ACC112 (cell line): ENCODE results near the gene RRN3.
"Not testable (repeated sequence)": the region's sequence is repeated elsewhere in the genome, so short reads cannot be mapped to it uniquely, and the experiment has no call there.

Experiments used
- H2AFZ ChIP-seq: fragments of 200-600 bp; sonication (generic); one replicate; pipeline ENCODE4 v1.6.0; 2017; ENCODE audit warnings: antibody characterized with exemption, low read length; ENCODE audit not compliant: unreplicated experiment
- H3K27ac ChIP-seq: fragments of 200-600 bp; sonication (generic); 2 replicates; pipeline ENCODE4 v1.5.1; 2014; ENCODE audit warnings: low read depth, mild to moderate bottlenecking, antibody characterized with exemption, low read length, moderate library complexity
- H3K27me3 ChIP-seq: fragments of 200-600 bp; sonication (generic); 2 replicates; pipeline ENCODE4 v1.6.1; 2014; ENCODE audit warnings: mild to moderate bottlenecking, antibody characterized with exemption, low read length, moderate library complexity, mixed read lengths; ENCODE audit not compliant: insufficient read depth
- H3K36me3 ChIP-seq: fragments of 200-600 bp; sonication (generic); 2 replicates; pipeline ENCODE4 v1.6.1; 2016; ENCODE audit warnings: mild to moderate bottlenecking, antibody characterized with exemption, low read length, moderate library complexity, mixed read lengths; ENCODE audit not compliant: insufficient read depth
- H3K4me1 ChIP-seq: fragments of 200-600 bp; sonication (generic); one replicate; pipeline ENCODE4 v1.6.1; 2016; ENCODE audit warnings: low read length, mixed read lengths; ENCODE audit not compliant: insufficient read depth, unreplicated experiment, control insufficient read depth
- H3K4me3 ChIP-seq: fragments of 200-600 bp; sonication (generic); 2 replicates; pipeline ENCODE4 v1.5.1; 2014; ENCODE audit warnings: mild to moderate bottlenecking, low read depth, low read length
- H3K79me2 ChIP-seq: fragments of 200-600 bp; sonication (generic); one replicate; pipeline ENCODE4 v1.6.0; 2016; ENCODE audit warnings: low read length; ENCODE audit not compliant: control insufficient read depth, unreplicated experiment, insufficient read depth

RRN3 gene

DNA sequence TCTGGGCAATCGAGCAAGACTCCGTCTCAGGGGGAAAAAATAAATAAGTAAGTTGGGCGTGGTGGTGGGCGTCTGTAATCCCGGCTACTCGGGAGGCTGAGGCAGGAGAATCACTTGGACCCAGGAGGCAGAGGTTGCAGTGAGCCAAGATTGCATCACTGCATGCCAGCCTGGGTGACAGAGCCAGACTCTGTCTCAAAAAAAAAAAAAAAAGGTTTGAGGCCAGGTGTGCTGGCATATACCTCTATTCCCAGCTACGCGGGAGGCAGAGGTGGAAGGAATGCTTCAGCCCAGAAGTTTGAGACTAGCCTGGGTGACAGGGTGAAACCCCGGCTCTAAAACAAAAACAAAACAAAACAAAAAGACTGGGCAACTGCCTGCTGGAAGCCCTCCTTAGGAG is 48.8 kb downstream of the RRN3 start:
- H3K36me3 ChIP-seq, H3K4me3 ChIP-seq, H2AFZ ChIP-seq, H3K4me1 ChIP-seq, H3K27ac ChIP-seq, H3K27me3 ChIP-seq: not testable (repeated sequence)
- H3K79me2 ChIP-seq = peaks cover 12% of the 10 kb centered on the region

GRCh38 chr16:15044286-15044685 is 49.8 kb downstream of the RRN3 start:
- Histone ChIP-seq H3K4me3 (no peak overlapping the region), H3K36me3 (peaks cover 15% of the 10 kb centered on the region; the same call in 1 of the 2 replicates), H2AFZ (no peak overlapping the region), H3K27ac (no peak overlapping the region), H3K4me1 (peaks cover 4% of the 10 kb centered on the region), H3K27me3 (no peaks in the 10 kb centered on the region), H3K79me2 (peaks cover 12% of the 10 kb centered on the region)

DNA sequence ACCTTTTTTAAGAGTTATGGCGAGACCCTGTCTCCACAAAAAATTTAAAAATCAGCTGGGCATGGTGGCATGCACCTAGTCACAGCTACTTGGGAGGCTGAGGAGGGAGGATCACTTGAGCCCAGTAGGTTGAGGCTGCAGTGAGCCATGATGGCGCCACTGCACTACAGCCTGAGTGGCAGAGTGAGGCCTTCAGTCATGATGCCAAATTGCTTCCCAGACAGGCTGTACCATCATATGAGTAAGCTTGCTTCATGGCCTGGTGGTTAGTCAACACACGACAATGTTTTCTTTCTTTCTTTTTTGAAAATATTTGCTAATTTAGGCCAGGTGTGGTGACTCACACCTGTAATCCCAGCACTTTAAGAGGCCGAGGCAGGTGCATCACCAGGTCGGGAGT is 50.7 kb downstream of the RRN3 start:
- Histone ChIP-seq H3K4me3 (no peak overlapping the region), H2AFZ (no peak overlapping the region), H3K27ac (no peak overlapping the region), H3K36me3 (peaks cover 24% of the 10 kb centered on the region), H3K4me1 (peaks cover 4% of the 10 kb centered on the region), H3K79me2 (peaks cover 10% of the 10 kb centered on the region), H3K27me3 (no peaks in the 10 kb centered on the region)

DNA sequence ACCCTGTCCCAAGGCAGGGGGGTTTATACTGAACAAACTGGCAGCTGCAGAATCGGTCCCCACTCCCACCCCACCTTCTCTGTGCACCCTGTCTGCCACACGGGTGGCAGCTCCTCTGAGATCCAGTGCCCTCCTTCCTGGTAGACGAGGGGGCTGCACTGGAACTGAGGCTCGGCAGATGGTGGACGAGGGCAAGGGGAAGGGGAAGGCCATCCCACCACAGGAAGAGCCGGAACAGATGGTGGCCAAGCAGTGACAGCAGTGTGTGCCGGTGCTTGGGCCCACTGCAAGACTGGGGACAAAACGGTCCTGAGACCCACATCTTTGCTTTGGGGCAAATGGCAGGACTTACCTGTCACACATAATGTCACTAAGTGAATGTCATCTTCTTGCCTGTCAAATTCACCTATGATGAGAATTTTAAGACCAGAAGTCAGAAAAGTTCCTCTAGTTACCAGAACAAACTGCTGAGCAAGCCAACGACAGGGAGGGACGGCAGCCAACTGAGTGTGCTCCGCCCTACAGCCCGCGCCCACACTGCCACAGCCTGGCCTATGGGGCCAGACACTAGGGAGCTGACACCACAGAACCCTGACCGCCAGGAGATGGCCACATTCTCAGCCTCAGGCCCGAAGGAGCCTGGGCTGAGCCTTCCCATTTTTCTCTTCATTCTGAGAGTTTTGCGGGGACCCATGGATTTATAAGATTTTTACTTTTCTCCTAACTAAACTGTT is 52.6 kb downstream of the RRN3 start:
- Histone ChIP-seq H3K27me3 (no peaks in the 10 kb centered on the region), H2AFZ (no peak overlapping the region), H3K36me3 (peaks cover 23% of the 10 kb centered on the region), H3K4me1 (peaks cover 4% of the 10 kb centered on the region), H3K27ac (peak overlapping the region; percentile 23), H3K4me3 (no peak overlapping the region), H3K79me2 (peaks cover 8% of the 10 kb centered on the region)

DNA sequence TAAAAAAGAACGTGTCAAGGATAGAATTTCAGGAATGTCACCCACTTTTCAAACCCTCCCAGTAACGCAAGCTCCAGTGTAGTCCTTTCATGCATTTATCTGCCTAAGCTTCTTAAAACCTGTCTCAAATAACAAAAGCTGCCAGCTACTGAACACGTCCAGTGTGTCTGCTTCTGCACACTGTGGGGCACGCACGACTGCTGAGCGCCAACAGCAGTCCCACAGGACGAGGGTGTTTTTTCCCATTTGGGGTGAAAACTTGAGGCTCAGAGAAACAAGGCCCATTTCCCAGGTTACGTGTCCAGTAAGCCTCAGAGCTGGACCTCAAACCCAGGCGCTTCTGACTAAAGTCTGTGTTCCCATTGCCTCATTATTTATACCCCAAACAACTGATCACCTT is 55.4 kb downstream of the RRN3 start:
- Histone ChIP-seq H2AFZ (no peak overlapping the region), H3K36me3 (peaks cover 29% of the 10 kb centered on the region)

DNA sequence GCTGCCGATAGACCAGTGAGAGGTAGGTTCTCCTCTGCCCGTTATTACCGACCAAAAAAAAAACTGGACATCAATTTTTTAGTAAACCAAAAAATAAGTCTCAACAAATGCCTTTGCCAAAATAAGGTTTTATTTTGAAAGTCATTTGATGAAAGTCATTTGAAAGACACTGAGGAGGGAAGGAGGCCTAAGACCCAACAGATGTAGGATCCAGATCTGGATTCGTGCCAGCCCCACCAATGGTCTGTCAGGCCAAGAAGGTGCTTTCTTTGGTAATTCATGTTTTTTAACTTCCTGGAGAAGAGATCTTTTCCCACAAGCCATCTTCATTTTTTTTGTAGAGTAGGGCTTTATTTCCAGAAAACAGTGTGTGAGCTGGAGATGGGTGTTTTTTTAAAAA is 56.3 kb downstream of the RRN3 start:
- Histone ChIP-seq H2AFZ (no peak overlapping the region), H3K27me3 (no peaks in the 10 kb centered on the region), H3K36me3 (peaks cover 37% of the 10 kb centered on the region), H3K27ac (no peak overlapping the region), H3K79me2 (no peaks in the 10 kb centered on the region), H3K4me3 (no peak overlapping the region), H3K4me1 (peaks cover 4% of the 10 kb centered on the region)

More for the DNA sequence above, 55.4 kb downstream of the RRN3 start:
- Histone ChIP-seq H3K27ac (no peak overlapping the region), H3K79me2 (peaks cover 4% of the 10 kb centered on the region), H3K4me1 (peaks cover 4% of the 10 kb centered on the region), H3K27me3 (no peaks in the 10 kb centered on the region), H3K4me3 (no peak overlapping the region)

DNA sequence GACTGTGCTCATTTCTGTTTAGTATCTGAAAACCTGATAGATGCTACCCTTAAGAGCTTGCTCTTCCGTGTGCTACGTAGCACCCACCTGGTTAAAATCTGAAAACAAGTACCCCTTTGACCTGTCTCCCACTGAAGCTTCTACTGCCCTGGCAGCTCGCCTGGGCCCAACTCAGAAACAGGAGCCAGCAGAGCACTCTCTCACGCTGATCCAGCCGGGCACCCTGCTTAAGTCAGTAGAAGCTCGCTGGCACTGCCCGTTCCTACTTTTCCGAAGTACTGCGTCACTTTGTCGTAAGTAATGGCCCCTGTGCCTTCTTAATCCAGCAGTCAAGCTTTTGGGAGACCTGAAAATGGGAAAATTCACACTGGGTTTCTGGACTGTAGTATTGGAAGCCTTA is 57.1 kb downstream of the RRN3 start:
- H3K36me3 ChIP-seq = peaks cover 40% of the 10 kb centered on the region
- no peak overlapping the region for H3K4me3 ChIP-seq
- H3K79me2 ChIP-seq = no peaks in the 10 kb centered on the region
- no peak overlapping the region for H2AFZ ChIP-seq
- H3K4me1 ChIP-seq = peaks cover 4% of the 10 kb centered on the region
- no peaks in the 10 kb centered on the region for H3K27me3 ChIP-seq
- no peak overlapping the region for H3K27ac ChIP-seq

DNA sequence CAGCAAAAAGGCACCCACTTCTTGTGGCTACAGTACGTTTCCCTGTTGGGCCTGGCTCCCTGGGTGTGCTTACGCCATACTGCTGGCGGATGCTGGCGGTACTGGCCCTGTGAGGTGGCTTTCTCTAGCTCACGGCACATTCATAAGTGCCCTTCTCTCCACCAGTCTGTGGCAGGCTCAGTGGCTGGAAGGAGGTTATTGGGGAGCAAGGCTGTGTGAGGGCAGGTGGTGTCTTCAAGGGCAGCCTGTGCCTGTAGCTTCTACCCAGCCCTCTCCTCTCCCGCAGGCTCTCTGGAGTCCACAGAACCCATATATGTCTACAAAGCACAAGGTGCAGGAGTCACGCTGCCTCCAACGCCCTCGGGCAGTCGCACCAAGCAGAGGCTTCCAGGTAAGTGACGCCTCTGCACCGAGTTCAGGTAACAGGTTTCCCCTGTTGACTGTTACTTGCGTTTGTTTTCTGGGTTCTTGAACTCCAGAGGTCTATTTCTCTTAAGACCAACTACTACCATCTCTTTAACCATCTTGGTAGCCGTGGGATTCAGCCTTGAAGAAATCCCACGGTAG is 58.8 kb downstream of the RRN3 start:
- Histone ChIP-seq H3K79me2 (no peaks in the 10 kb centered on the region), H2AFZ (no peak overlapping the region), H3K27me3 (no peaks in the 10 kb centered on the region), H3K36me3 (peaks cover 46% of the 10 kb centered on the region), H3K27ac (no peak overlapping the region), H3K4me3 (no peak overlapping the region), H3K4me1 (no peaks in the 10 kb centered on the region)

DNA sequence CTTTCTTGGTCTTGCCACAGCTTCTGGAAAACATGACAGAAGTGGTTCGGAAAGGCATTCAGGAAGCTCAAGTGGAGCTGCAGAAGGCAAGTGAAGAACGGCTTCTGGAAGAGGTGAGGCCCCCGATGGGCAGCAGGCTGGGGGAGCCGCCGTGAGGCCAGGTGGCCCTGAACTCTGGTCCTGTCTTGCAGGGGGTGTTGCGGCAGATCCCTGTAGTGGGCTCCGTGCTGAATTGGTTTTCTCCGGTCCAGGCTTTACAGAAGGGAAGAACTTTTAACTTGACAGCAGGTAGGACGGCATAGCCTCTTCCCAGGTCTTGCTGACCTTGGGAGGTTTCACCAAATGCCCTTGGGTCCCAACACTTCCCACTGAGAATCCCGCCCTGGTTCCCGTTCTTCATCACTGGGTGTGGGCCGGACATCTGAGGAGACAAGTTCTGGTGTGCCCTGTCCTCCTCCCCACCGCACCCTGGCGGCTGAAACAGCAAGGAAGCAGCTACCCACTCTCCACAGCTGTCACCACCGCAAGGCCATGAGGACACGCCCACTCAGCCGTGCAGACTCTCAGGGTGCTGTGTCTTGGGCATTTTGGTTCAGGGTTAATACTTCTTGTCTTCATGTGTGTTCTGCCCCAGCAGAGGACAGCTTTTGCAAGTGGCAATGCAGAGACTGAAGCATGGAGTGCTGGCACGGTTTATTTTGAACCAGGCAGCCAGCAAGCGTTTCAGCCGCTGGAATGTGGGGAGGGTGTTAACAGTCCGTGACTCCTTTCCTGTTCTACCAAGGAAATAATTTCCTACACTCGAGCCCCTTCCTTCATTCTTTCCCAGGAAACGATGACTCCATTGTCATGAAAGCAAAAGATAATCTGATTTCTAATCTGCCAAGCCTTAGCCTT is 59.6 kb downstream of the RRN3 start:
- Histone ChIP-seq H3K79me2 (no peaks in the 10 kb centered on the region), H2AFZ (no peak overlapping the region), H3K27me3 (no peaks in the 10 kb centered on the region), H3K36me3 (peaks cover 41% of the 10 kb centered on the region), H3K4me1 (no peaks in the 10 kb centered on the region), H3K27ac (no peak overlapping the region), H3K4me3 (no peak overlapping the region)

DNA sequence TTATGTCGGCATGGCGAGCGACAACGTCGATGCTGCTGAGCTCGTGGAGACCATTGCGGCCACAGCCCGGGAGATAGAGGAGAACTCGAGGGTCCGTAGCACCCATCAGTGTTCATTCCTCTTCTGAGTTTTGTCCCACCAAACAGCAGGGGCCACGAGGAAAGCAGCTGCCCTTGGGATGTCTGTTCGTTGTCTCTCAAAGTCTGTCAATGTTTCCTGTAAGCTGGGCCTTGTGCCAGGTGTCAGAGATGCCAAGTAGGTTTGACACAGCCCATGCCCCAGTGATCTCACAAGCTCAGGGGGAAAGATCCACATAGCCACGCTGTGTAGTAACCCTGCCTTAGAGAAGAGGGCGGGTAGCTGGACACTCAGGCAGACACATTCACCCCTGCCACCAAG is 60.8 kb downstream of the RRN3 start:
- H3K36me3 ChIP-seq = peaks cover 30% of the 10 kb centered on the region
- H3K4me1 ChIP-seq = no peaks in the 10 kb centered on the region
- H3K27me3 ChIP-seq = no peaks in the 10 kb centered on the region
- H2AFZ ChIP-seq = no peak overlapping the region
- no peak overlapping the region for H3K27ac ChIP-seq
- no peaks in the 10 kb centered on the region for H3K79me2 ChIP-seq
- H3K4me3 ChIP-seq = no peak overlapping the region
